ENCODE measurements around the gene MED12L. TPM values are rescaled to one million over a fixed set of nuclear protein-coding genes. Genes with fewer than 3 reads are reported as not detected.

MED12L gene
- total RNA-seq, 1 experiment from 2014 or later: not detected

DNA sequence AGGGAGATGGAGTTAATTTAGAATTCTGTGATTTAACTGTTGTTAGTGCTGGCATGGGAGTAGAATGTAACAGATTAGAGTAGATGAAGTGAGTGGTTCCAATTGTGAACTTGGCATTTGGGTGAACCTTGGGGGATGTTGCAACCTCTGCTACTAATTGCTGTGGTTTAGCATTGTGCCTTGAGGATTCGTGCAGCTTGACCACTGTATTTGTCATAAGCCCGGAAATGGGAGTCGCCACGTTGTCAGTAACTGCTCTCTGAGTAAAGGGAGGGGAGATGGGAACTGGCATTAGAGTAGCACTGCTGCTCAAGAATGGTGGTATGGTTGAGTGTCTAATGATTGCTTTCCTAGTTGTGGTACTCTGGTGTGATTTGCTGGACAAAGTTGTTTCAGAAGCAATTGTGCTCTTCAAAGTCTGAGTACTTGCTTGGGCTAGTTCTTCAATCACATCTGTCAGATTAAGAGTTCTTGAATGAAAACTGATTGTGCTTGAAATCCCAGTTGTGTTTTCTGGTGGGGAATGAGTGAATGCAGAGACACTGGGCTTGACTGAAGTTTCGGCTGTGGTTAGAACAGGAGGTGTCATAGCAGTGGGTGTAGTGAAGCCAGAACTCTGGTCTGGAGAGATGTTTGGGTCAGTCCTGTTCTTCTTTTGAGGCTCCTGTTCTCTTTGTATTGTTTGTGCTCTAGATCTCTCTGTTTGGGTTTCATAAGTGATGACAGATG, 360.0 kb downstream of the MED12L start:
- no peak for DNase-seq (ENCODE audit: low spot score)
- in situ Hi-C loops (cut with HindIII; ENCODE audit: low sequenced_read_pairs): no loop called here

- in situ Hi-C loops (cut with HindIII; ENCODE audit: low sequenced_read_pairs): no loop called here
- DNase-seq (ENCODE audit: low spot score): no peak
These were observed 360.5 kb downstream of the MED12L start for GRCh38 chr3:151446002-151446340.

GRCh38 chr3:151452368-151452767, 366.9 kb downstream of the MED12L start:
- DNase-seq (ENCODE audit: low spot score): no peak
- in situ Hi-C loops (cut with HindIII; ENCODE audit: low sequenced_read_pairs): no loop called here

- in situ Hi-C loops (cut with HindIII; ENCODE audit: low sequenced_read_pairs): no loop called here
- no peak for DNase-seq (ENCODE audit: low spot score)
These were observed 367.4 kb downstream of the MED12L start for GRCh38 chr3:151452841-151453240.

- in situ Hi-C loops (cut with HindIII; ENCODE audit: low sequenced_read_pairs): no loop called here
These were observed 370.6 kb downstream of the MED12L start for GRCh38 chr3:151456065-151456464.

DNA sequence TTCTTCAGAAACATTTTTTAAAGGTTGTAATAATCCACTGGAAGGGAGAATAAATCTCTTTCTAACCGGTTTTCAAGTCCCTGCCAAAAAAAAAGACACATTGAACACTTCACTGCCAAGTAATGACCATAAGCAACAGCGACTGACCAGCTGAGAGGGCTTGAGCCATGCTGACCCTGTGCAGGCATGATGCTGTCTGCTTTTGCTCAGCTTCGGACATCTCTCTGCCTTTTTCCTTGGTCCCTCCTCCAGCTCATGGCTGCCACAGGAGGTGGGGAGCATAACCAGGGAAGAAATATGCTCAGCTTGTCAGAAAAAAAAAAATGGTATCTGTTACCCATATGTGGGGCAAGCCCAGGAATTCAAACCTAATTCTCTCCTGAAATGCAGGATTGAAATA, 373.9 kb downstream of the MED12L start:
- no peak for DNase-seq (ENCODE audit: low spot score)
- in situ Hi-C loops (cut with HindIII; ENCODE audit: low sequenced_read_pairs): no loop called here

More at GRCh38 chr3:151456065-151456464, 370.6 kb downstream of the MED12L start:
- DNase-seq (ENCODE audit: low spot score): no peak

DNA sequence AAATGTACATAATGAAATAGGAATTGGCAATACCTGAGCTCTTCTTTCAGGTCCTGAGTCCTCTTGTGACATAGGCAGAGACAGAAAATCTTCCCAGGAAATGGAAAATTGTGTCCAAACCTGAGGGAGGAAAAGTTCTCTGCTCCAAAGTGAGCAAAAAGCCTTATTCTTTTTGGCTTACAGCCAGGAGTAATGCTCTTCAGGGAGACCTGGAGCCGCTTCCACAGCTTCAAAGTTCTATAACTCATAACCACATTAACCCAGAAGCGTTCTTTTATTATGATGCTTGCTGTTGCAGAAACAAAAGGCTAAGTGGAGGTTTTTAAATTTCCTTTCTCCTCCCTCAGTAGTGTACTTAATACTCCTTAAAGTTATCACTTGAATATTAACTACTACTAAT, 374.8 kb downstream of the MED12L start:
- in situ Hi-C loops (cut with HindIII; ENCODE audit: low sequenced_read_pairs): no loop called here
- DNase-seq (ENCODE audit: low spot score): no peak

DNA sequence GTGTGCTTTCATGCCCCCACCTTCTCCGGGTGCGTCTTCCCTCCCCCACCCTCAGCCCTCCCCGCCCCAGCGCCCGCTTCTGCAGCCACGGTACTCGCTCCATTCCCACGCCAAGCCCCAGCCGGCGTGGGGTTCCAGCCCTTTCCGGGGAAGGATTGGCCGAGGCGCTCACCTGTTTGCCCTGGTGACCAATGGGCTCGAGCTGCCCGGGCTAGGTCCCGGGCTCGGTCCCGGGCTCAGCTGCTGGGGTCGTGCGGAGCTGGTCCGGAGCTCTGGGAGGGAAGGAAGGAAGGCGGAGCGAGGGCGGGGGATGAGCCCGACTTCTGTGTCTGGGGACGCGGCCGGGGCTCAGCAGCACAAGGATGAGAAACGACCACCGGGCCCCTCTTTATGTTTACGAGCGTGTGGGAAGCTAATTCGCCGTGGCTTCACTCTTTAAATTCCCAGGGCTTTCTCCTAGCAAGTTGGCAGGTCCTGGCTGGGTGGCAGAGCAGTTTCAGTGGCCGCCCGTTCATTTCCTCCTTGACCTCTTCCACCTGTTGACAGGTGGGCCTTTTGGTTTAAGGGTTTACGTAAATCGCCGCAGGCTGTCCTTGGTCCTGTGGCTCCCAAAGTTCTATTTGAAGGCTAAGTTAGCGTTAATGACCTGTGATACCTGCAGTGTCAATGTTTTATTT, 375.4 kb downstream of the MED12L start, which contains the start of gene IGSF10:
IGSF10 (minus strand) TSS at position 288 of the 677 bp plus-strand sequence. CDS start 2,352 bp downstream, outside the sequence.
- no peak for DNase-seq (ENCODE audit: low spot score)
- in situ Hi-C loops (cut with HindIII; ENCODE audit: low sequenced_read_pairs): no loop called here

- DNase-seq (ENCODE audit: low spot score): no peak
- in situ Hi-C loops (cut with HindIII; ENCODE audit: low sequenced_read_pairs): no loop called here
These were observed 376.9 kb downstream of the MED12L start for GRCh38 chr3:151462278-151462780.

GRCh38 chr3:151462991-151463390, 377.5 kb downstream of the MED12L start:
- in situ Hi-C loops (cut with HindIII; ENCODE audit: low sequenced_read_pairs): no loop called here
- DNase-seq (ENCODE audit: low spot score): no peak

GRCh38 chr3:151467069-151467468, 381.6 kb downstream of the MED12L start:
- DNase-seq (ENCODE audit: low spot score): no peak
- in situ Hi-C loops (cut with HindIII; ENCODE audit: low sequenced_read_pairs): no loop called here

DNA sequence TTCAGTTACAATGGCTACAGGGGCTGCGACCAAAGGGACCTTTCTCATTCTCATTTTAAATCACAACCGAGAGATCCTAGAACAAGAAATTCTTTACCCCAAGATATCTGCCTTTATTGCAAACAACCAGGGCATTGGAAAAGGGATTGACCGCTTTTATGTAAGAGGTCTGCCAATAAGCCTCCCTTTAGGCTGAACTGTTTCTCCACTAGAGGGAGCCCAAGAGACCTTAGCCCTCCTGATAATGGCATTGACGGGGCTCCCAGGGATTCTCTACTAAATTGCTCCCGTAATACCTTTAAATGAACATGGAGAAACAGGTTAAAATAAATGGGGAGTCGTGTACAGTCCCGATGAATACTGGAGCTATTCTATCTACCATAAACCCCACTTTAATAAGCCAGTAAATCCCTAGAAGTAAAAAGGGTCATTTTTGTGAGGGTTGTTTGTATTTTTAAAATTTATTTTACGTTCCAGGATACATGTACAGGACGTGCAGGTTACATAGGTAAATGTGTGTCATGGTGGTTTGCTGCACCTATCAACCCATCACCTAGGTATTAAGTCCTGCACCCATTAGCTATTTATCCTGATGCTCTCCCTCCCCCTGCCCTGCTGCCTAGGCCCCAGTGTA, 382.9 kb downstream of the MED12L start:
- in situ Hi-C loops (cut with HindIII; ENCODE audit: low sequenced_read_pairs): no loop called here
- peak; percentile 23 for DNase-seq (ENCODE audit: low spot score)

DNA sequence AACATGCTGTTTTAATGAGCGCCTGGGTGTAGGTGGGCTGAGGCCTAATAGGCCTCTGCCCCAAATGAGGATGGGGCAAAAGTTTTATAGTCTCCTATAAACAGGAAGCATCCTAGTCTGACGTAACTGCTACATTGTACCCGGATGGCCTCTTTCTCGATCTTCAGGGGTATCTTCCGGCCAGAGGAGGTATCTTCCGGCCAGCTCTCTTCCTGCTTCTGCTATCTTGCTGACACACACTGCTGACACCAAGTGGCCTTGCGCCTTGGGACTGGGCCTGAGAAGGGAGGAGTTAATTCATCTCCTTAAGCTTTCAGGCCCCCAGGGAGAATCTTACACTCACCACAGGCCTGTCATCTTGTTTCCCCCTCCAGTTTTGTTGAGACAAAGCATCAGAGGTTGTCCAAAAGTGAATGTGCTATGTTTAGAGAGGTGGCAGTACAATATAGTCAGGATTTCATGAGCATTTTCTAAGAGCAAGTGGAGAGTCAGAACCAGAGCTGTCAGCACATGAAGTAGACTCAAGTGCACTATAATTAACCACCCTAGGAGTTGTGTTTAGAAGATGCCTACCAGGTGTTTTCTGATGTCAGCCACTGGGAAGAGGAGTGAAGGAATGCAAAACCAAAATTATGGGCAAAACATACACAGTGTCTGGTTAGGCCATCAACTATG, 391.0 kb downstream of the MED12L start:
- in situ Hi-C loops (cut with HindIII; ENCODE audit: low sequenced_read_pairs): no loop called here
- DNase-seq (ENCODE audit: low spot score): no peak

DNA sequence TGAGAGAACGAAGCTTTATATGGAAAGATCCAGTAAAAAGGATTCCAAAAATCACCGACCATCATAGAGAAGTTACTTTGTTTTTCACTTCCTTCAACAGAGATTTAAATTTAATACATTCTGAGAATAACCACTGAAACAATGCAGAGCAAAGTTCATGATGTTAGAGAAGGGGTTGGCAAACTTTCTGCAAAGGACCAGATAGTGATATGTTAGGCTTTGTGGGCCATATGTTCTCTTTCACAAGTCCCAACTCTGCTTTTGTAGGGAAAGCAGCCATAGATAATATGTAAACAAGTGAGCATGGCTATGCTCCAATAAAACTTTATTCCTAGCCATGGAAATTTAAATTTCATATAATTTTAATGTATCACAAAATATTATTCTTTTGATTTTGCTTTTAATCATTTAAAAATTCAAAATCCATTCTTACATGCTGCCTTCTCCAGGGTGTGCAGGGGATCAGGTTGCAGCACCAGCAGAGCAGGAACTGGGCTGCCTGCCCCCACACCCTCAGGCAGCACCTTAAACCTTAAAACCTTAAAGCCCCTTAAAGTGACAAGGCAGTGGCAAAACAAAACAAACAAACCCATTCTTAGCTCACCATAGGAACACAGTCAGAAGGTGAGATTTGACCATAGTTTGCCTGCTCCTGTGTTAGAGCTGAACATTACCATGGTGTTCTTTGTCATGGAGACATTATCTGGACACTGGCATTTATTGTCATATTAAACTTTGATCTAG, 392.3 kb downstream of the MED12L start:
- DNase-seq (ENCODE audit: low spot score): no peak
- in situ Hi-C loops (cut with HindIII; ENCODE audit: low sequenced_read_pairs): no loop called here

- DNase-seq (ENCODE audit: low spot score): no peak
- in situ Hi-C loops (cut with HindIII; ENCODE audit: low sequenced_read_pairs): no loop called here
These were observed 392.9 kb downstream of the MED12L start for GRCh38 chr3:151478335-151478697.

DNA sequence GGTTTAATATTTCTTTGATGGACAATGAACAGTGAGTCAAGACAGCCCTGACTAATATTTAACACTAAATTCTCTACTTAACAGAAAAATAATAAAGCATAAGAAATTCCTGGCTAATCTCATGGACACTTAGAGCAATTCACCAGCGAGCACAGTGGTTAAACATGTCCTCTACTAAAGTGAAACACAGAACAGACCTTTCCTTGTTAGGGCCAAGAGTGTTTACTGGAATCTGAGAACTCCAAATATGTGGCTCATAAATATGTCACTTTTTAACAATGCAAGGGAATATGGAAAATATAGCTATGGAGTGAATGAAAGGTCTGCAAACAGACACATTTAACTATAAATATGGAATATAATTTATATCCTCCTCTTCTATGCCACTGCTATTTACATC, 394.0 kb downstream of the MED12L start:
- in situ Hi-C loops (cut with HindIII; ENCODE audit: low sequenced_read_pairs): no loop called here
- no peak for DNase-seq (ENCODE audit: low spot score)

DNA sequence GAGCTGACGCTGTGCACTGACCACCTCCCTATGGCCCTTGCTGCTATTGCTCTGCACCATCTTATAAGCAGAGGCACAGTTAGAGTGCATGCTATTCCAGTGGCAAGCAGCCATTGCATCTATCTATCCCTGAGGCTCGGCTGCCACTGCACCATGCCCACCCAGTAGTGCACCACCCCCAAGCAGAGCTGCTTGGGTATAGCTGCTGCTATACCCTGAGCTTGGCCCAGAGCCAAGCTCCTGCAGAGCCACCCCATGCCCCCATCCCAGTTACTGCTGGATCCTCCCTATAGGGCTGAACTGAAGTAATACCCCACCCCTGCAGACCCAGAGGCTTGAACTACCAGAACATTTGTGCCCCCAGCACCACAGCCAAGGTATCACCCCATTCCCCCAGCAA, 395.0 kb downstream of the MED12L start:
- DNase-seq (ENCODE audit: low spot score): no peak
- in situ Hi-C loops (cut with HindIII; ENCODE audit: low sequenced_read_pairs): no loop called here

DNA sequence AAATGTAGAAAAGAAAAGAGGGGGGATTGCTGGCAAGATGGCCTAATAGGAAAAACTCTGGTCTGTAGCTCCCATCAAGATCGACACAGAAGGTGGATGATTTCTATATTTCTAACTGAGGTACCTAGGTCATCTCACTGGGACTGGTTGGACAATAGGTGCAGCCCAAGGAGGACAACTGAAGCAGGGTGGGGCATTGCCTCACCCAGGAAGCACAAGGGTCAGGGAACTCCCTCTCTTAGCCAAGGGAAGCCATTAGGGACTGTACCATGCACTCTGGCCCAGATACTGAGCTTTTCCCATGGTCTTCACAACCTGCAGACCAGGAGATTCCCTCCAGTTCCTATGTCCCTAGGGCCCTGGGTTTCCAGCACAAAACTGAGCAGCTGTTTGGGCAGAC, 398.0 kb downstream of the MED12L start:
- DNase-seq (ENCODE audit: low spot score): no peak
- in situ Hi-C loops (cut with HindIII; ENCODE audit: low sequenced_read_pairs): no loop called here

DNA sequence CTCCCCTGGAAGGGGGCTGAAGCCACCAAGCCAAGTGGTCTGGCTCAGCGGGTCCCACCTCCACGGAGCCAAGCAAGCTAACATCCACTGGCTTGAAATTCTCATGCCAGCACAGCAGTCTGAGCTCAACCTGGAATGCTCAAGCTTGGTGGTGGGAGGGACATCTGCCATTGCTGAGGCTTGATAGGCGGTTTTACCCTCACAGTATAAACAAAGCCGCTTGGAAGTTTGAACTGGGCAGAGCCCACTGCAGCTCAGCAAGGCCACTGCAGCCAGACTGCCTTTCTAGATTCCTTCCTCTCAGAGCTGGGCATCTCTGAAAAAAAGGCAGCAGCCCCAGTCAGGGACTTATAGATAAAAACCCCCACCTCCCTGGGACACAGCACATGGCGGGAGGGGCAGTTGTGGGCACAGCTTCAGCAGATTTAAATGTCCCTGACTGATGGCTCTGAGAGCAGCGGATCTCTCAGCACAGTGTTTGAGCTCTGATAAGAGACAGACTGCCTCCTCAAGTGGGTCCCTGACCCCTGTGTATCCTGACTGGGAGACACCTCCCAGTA, 398.6 kb downstream of the MED12L start:
- DNase-seq (ENCODE audit: low spot score): no peak
- in situ Hi-C loops (cut with HindIII; ENCODE audit: low sequenced_read_pairs): no loop called here
